Ammon's horn (tissue), 1 donor: ENCODE results near the gene OR2T8.

Experiments used
- DNase-seq: peaks from one replicate; pipeline ENCODE4 v3.0.0-alpha.2; 2016; ENCODE audit warnings: low spot score

OR2T8 gene, protein sequence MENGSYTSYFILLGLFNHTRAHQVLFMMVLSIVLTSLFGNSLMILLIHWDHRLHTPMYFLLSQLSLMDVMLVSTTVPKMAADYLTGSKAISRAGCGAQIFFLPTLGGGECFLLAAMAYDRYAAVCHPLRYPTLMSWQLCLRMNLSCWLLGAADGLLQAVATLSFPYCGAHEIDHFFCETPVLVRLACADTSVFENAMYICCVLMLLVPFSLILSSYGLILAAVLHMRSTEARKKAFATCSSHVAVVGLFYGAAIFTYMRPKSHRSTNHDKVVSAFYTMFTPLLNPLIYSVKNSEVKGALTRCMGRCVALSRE

DNA sequence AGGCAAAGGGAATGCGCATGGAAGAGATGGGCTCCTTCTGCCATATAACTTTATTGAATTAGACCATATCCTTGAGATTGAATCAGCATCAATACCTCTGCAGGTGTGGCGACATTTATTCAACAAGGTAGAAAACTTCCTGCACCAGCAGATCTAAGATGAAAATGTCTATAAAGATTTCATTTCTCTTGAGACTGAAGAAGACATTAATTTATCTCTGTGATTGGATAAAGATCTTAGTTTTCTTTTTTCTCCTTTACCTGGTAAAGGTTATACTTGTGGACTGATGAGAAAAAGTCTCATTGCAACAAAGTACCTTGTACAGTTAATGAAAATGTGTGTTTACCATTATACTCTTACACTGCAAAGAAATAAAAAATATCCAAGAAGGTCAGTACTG, at the start of gene OR2T8:
OR2T8 (plus strand) TSS at position 301 of the 400 bp plus-strand sequence. CDS start 766 bp downstream, outside the sequence.
- DNase-seq, result no peak

DNA sequence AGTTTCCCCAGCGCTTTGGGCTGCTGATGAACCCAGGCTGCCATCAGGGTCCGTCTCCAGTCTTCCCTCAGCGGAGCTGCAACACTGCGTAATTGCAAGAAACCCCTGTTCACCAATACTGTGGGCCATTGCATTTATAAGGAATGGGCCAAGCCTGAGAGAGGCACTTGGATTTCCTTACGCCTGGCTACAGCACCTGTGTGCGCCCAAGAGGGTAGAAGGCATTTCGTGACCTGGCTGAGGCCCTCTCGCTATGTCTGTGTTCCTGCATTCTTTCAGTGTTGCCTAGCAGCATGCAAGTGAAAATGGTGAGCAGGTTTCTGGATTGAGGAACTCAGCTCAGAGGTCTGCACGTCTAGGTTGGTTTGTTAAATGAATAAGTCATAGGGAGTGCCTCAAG, 36.7 kb upstream of the OR2T8 start:
- no peak for DNase-seq

DNA sequence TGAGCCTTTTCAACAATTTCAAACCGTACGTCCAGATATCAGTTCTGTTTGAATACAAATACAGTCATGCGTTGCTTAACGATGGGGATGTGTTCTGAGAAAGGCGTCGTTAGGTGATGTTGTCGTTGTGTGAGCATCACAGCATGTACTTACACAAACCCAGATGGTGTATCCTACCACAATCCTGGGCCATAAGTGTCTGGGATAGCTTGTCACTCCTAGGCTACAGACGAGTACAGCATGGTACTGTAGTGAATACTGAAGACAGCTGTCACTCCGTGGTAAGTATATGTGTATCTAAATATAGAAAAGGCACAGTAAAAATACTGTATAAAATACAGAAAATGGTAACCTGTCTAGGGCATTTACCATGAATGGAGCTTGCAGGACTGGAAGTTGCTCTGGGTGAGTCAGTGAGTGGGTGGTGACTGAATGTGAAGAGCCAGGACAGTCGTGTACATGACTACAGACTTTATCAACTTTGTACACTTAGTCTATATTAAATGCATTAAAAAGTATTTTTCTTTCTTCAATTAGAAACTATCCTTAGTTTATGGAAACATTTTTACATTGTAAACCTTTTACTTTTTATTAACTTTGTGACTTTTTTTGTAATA, 35.1 kb upstream of the OR2T8 start:
- peak; percentile 44 for DNase-seq

DNA sequence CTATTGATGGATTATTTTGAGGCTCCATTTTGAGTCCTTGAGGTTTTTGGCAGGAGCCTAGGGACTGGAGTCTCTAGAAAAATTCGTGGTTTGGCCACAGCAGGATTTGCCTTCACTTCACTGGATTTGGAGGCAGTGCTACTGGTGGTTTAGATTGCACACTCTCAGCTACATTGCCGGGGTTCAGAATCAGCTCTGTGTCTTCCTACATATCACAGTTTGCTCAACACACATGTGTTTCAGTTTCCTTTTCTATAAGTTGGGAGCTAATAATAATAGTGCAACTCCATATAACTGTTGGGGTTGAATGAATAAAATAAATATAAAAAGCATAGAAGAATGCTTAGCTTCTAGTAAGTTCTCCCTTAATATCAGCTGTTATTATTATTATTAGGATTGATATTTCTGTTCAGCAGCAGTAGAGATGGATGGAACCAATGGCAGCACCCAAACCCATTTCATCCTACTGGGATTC, 24.9 kb upstream of the OR2T8 start, which contains the start of gene OR2W3:
OR2W3 (plus strand) TSS at position 425 of the 475 bp plus-strand sequence; CDS start at position 425, 0 bp downstream.
- DNase-seq, result no peak

GRCh38 chr1:247895976-247896375, 24.1 kb upstream of the OR2T8 start:
- DNase-seq, result no peak

DNA sequence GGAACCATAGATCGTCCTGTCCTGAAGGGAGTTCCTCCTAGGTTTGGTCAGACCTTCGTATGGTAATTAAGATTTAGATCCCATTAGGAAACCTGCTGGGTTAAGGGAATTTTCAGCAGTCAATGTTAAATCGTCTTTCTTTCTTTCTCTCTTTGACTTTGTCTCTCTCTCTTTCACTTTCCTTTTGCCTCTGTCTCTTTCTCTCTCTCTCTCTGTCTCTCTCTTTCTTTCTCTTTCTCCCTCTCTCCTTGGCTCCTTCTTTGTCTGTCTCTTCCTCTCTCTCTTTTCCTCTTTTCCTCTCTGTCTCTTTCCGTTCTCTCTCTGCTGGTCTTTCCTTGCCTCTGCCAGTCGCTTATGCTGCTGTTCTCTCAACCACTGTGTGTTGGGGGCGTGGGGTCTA, 15.9 kb upstream of the OR2T8 start:
- no peak for DNase-seq

DNA sequence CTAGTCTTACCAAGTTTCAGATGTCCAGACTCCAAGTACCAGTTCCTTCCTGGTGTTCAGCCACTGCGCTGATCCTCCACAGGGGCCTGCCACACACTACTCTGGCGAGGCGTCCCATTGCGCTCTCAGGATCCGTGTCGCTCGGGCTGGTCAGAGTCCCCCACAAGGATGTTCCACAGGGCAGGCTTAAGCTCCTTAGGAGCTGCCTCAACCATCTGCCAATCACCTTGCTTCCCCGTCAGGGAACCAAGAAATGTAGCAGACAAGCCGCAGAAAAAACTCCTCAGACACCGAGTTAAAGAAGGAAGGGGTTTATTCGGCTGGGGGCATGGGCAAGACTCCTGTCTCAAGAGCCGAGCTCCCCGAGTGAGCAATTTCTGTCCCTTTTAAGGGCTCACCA, 14.9 kb upstream of the OR2T8 start:
- no peak for DNase-seq

DNA sequence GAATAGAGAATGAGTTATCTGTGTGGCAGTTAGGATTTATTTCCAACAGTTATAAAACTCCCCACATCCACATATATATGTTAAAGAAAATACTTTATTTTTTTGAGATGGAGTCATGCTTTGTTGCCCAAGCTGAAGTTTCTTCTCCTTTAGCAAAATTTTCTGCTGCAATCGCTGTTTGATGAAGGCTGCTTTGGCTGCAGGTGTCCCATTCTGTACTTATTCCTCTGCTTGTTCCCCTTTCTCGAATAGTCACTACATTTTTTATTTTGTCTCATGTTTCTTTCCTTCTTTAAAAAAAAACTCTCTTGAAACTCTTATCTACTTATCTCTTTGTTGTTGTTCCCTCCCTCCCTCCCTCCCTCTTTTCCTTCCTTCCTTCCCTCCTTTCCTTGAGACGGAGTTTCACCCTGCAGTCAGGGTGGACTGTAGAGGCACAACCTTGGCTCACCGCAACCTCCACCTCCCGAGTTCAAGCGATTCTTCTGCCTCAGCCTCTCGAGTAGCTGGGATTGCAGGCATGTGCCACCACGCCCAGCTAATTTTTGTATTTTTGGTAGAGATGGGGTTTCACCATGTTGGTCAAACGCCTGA, 14.0 kb upstream of the OR2T8 start:
- no peak for DNase-seq

GRCh38 chr1:247906504-247907047, 13.5 kb upstream of the OR2T8 start:
- peak; percentile 19 for DNase-seq

DNA sequence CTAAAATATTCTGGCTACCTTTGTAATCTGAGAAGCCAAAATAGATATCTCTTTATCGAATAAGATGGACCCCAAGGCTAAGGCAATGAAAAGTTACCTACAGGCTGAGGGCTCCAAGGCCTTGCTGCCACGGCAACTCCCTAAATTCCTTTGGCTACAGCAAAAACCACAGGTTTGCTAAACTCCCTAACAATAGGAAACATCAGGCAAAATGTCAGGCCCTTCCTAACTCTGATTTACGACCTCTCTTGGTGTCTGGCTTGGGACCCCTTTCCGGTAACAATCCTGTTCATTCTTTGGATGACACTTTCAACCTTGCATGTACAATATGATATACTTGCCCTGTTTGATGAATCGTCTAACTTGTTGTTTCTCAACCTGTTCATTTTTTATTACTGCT, 11.3 kb upstream of the OR2T8 start:
- DNase-seq, result no peak

DNA sequence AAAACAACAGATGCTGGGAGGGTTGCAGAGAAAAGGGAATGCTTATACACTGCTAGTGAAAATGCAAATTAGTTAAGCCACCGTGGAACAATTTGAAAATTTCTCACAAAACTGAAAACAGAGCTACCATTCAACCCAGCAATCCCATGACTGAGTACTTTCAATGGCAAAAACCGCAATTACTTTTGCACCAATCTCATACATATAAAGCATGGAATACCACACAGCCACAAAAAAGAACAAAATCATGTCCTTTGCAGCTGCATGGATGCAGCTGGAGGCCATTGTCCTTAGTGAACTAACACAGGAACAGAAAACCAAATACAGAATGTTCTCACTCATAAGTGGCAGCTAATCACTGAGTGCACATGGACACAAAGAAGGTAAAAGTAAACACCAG, 6.3 kb upstream of the OR2T8 start:
- no peak for DNase-seq

- no peak for DNase-seq
Measured at GRCh38 chr1:247914941-247915662, 5.0 kb upstream of the OR2T8 start.

- DNase-seq, result no peak
Measured at GRCh38 chr1:247923941-247924340, 3.9 kb downstream of the OR2T8 start.

DNA sequence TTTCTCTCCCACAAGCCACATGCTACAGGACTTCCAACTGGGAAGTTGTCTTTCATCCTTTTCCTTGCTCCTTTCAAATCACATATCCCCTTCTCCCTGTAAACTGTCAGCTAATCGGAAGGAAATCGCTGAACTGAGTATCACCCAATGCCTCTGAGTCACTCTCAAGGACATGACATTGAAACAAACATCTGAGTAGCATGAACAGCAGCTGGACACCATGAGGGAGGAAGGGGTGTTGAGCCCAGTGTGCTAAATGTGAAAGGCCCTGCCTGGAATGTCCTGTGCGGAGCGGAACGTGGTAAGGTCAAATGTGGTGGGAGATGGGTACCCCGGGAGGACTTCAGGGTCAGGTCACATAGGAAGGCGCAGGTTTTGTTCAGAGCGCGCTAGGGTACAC, 4.8 kb downstream of the OR2T8 start, which contains the start of gene OR2AJ1:
OR2AJ1 (plus strand) TSS at position 22 of the 400 bp plus-strand sequence. CDS start 8,880 bp downstream, outside the sequence.
- DNase-seq, result no peak

DNA sequence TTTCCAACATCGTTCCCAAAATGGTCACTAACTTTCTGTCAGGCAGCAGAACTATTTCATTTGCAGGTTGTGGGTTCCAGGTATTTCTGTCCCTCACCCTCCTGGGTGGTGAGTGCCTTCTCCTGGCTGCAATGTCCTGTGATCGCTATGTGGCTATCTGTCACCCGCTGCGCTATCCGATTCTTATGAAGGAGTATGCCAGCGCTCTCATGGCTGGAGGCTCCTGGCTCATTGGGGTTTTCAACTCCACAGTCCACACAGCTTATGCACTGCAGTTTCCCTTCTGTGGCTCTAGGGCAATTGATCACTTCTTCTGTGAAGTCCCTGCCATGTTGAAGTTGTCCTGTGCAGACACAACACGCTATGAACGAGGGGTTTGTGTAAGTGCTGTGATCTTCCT, 13.9 kb downstream of the OR2T8 start:
- no peak for DNase-seq

- no peak for DNase-seq
Measured at GRCh38 chr1:247935781-247936180, 15.7 kb downstream of the OR2T8 start.

DNA sequence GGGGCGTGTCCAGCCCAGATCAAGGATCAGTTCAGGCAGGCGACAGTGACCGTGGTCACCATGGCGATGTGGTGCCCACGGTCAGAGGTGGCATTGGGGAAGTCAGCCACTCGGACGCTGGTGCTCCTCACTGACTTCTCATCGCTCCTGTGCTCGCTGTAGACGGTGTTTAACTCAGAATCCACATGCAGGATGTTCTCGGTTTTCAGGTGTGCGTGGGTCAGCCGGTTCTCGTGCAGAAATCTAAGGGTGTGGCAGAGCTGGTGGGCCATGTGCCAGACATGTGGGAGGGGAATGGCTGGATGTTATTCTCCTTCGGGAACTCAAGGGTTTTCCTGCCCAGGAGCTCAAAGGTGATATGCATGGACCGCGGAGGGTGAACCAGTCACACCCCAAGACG, 16.4 kb downstream of the OR2T8 start:
- no peak for DNase-seq

GRCh38 chr1:247936965-247937734, 17.1 kb downstream of the OR2T8 start:
- DNase-seq, result peak; percentile 60

- DNase-seq, result no peak
Measured at GRCh38 chr1:247942624-247943023, 22.6 kb downstream of the OR2T8 start.

DNA sequence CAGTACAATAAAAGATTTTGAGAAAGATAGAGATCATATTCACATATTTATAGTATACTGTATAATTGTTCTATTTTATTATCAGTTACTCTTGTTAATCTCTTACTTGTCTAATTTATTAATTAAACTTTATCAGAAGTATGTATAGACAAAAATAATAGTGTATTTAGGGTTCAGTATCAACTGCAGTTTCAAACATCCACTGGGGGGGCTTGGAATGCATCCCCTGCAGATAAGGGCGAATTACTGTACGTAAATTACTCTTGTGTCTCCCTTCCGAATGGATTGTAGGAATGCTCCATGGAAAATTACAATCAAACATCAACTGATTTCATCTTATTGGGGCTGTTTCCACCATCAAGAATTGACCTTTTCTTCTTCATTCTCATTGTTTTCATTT, 28.5 kb downstream of the OR2T8 start, which contains the start of gene OR2L8:
OR2L8 (plus strand) TSS at position 301 of the 400 bp plus-strand sequence; CDS start at position 301, 0 bp downstream.
- no peak for DNase-seq

DNA sequence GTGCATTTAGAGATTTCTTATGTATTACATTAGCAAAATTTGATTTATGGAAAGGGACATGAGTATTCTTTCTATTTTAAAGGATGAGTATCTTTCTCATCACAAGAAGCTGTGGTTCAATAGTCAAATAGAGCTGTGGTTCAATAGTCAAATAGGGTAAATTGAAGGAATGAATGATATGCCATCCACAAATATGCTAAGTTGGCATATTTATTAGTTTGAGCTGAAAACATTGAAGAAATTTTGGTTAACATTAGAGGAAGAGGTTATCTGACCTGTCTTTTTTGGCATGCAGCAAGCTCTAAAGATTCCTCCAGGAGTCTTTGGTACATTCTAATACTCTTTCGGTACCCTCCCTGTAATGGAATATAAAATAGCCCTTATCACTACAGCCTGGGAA, 33.4 kb downstream of the OR2T8 start:
- no peak for DNase-seq
